Neuronal stem cell (in vitro differentiated cells): ENCODE measurements around the gene ZBTB46.

Source experiments
- DNase-seq: peaks from one replicate; pipeline ENCODE4 v3.0.0-alpha.2; 2013; ENCODE audit warnings: low spot score
- H2AFZ ChIP-seq: one replicate; pipeline ENCODE4 v1.6.1; 2013; ENCODE audit warnings: mild to moderate bottlenecking, low read length, inconsistent platforms
- H2AK5ac ChIP-seq: 2 replicates; pipeline ENCODE4 v1.6.1; 2013; ENCODE audit warnings: low read depth, mild to moderate bottlenecking, inconsistent platforms, low read length, moderate library complexity, mixed read lengths
- H2BK120ac ChIP-seq: 2 replicates; pipeline ENCODE4 v1.6.1; 2013; ENCODE audit warnings: low read depth, mild to moderate bottlenecking, inconsistent platforms, low read length, moderate library complexity, mixed read lengths
- H2BK12ac ChIP-seq: one replicate; pipeline ENCODE4 v1.6.1; 2013; ENCODE audit warnings: low read length, inconsistent platforms
- H2BK15ac ChIP-seq: 2 replicates; pipeline ENCODE4 v1.6.1; 2013; ENCODE audit warnings: mild to moderate bottlenecking, low read length, inconsistent platforms, mixed read lengths
- H2BK5ac ChIP-seq: one replicate; pipeline ENCODE4 v1.6.1; 2013; ENCODE audit warnings: inconsistent platforms, mild to moderate bottlenecking, low read length, moderate library complexity
- H3K14ac ChIP-seq: one replicate; pipeline ENCODE4 v1.6.1; 2013; ENCODE audit warnings: low read length, inconsistent platforms
- H3K18ac ChIP-seq: 2 replicates; pipeline ENCODE4 v1.6.1; 2013; ENCODE audit warnings: low read length, inconsistent platforms
- H3K23ac ChIP-seq: 2 replicates; pipeline ENCODE4 v1.6.1; 2013; ENCODE audit warnings: low read depth, mild to moderate bottlenecking, mixed read lengths, low read length, inconsistent platforms; ENCODE audit not compliant: poor library complexity
- H3K27ac ChIP-seq: replicated peaks from 3 replicates; pipeline ENCODE4 v1.5.1; 2013; ENCODE audit warnings: low read length, inconsistent platforms
- H3K27me3 ChIP-seq, 3 experiments: 2 replicates each; pipeline ENCODE4 v1.6.1; 2013; ENCODE audit warnings: low read length in 3 of 3, mild to moderate bottlenecking in 2 of 3, inconsistent platforms in 1 of 3, low read depth in 1 of 3, mixed read lengths in 1 of 3, moderate library complexity in 1 of 3; ENCODE audit not compliant: control insufficient read depth in 3 of 3, insufficient read depth in 3 of 3
- H3K36me3 ChIP-seq, 2 donors: replicated peaks in 1 of 2; 2 replicates each; pipeline ENCODE4 v1.6.1; 2013; ENCODE audit warnings: low read length in 2 of 2; ENCODE audit not compliant: control insufficient read depth in 2 of 2, insufficient read depth in 2 of 2
- H3K4ac ChIP-seq: 2 replicates; pipeline ENCODE4 v1.6.1; 2013; ENCODE audit warnings: inconsistent platforms, mild to moderate bottlenecking, low read length, moderate library complexity
- H3K4me1 ChIP-seq, 2 donors: 1 replicate in 1 of 2; 2 replicates in 1 of 2; pipeline ENCODE4 v1.6.1; 2013; ENCODE audit warnings: low read length in 2 of 2, low read depth in 1 of 2; ENCODE audit not compliant: control insufficient read depth in 2 of 2, insufficient read depth in 1 of 2
- H3K4me2 ChIP-seq: one replicate; pipeline ENCODE4 v1.6.1; 2013; ENCODE audit warnings: mild to moderate bottlenecking, low read length, inconsistent platforms; ENCODE audit not compliant: insufficient read depth, poor library complexity, severe bottlenecking
- H3K4me3 ChIP-seq, 2 donors: 2 replicates each; pipeline ENCODE4 v1.5.1; 2013; ENCODE audit warnings: low read length in 2 of 2, mild to moderate bottlenecking in 2 of 2, inconsistent platforms in 1 of 2, moderate library complexity in 1 of 2
- H3K79me1 ChIP-seq: one replicate; pipeline ENCODE4 v1.6.1; 2013; ENCODE audit warnings: low read depth, mild to moderate bottlenecking, inconsistent platforms, low read length, moderate library complexity
- H3K9ac ChIP-seq: one replicate; pipeline ENCODE4 v1.6.1; 2013; ENCODE audit warnings: mild to moderate bottlenecking, low read depth, low read length, inconsistent platforms; ENCODE audit not compliant: poor library complexity
- H3K9me3 ChIP-seq, 2 donors: replicated peaks in 1 of 2; 2 replicates each; pipeline versions ENCODE3 to v1.6.1; 2013; ENCODE audit warnings: low read length in 2 of 2, mild to moderate bottlenecking in 2 of 2, inconsistent platforms in 1 of 2, low read depth in 1 of 2, mixed read lengths in 1 of 2, moderate library complexity in 1 of 2; ENCODE audit not compliant: control insufficient read depth in 2 of 2, insufficient read depth in 1 of 2
- H4K8ac ChIP-seq: one replicate; pipeline ENCODE4 v1.6.1; 2013; ENCODE audit warnings: low read depth, mild to moderate bottlenecking, inconsistent platforms, low read length, moderate library complexity
- H4K91ac ChIP-seq: one replicate; pipeline ENCODE4 v1.6.1; 2013; ENCODE audit warnings: low read length, low read depth, mild to moderate bottlenecking, inconsistent platforms; ENCODE audit not compliant: poor library complexity
- WGBS, 2 donors: extraction: QIAGEN DNeasy Blood & Tissue Kit; methylation state at CpG; one replicate each; pipeline ENCODE4 v1.1.7; 2013; ENCODE audit warnings: missing lambda C conversion rate in 2 of 2, mixed read lengths in 1 of 2; ENCODE audit not compliant: insufficient read length in 2 of 2, insufficient replicate concordance in 1 of 2; ENCODE audit errors: extremely low coverage in 2 of 2; 5-methylcytosine and 5-hydroxymethylcytosine counted together

The ZBTB46 gene

GRCh38 chr20:63697868-63698545 lies 133.1 kb downstream of the ZBTB46 start:
- Histone ChIP-seq H3K4me3 (no peak overlapping the region), H2BK5ac (no peak overlapping the region), H2BK15ac (no peak overlapping the region), H3K9me3 (peaks cover 0 to 2% of the 10 kb centered on the region in 2 donors), H2AFZ (no peak overlapping the region), H3K4me2 (no peak overlapping the region), H3K4me1 (peaks cover 7 to 14% of the 10 kb centered on the region in 2 donors), H4K8ac (no peak overlapping the region), H3K14ac (peak overlapping the region; percentile 21), H3K27ac (no peak overlapping the region), H3K27me3 (no peaks in the 10 kb centered on the region), H3K9ac (peak overlapping the region; percentile 50), H2BK120ac (no peak overlapping the region), H2BK12ac (peak overlapping the region; percentile 58), H3K23ac (peak overlapping the region; percentile 85), H3K18ac (no peak overlapping the region), H3K36me3 (peaks cover 0 to 44% of the 10 kb centered on the region in 2 donors), H3K4ac (no peak overlapping the region), H2AK5ac (no peak overlapping the region), H3K79me1 (peaks cover 6% of the 10 kb centered on the region), H4K91ac (no peak overlapping the region)
- no CpG with 5 or more reads among the region's 40 CpGs for WGBS, 2 donors
- DNase-seq = no peak

- H3K36me3 ChIP-seq = peaks cover 0 to 44% of the 10 kb centered on the region in 2 donors
Measured at GRCh38 chr20:63697357-63697867, 133.7 kb downstream of the ZBTB46 start.

GRCh38 chr20:63696628-63697356 lies 134.3 kb downstream of the ZBTB46 start, which contains the start of gene TNFRSF6B:
Gene TNFRSF6B, plus strand, starts transcription at chr20:63696652. Its CDS starts 116 bp downstream, at chr20:63696768.
- Histone ChIP-seq H3K4me3 (peak within 1 kb of the TSS in 1 of 2 donors; percentile 60), H2BK12ac (peak within 1 kb of the TSS; percentile 84), H2BK15ac (peak within 1 kb of the TSS; percentile 67), H3K14ac (peak within 1 kb of the TSS; percentile 98), H3K79me1 (peaks cover 6% of the 10 kb centered on the region), H4K8ac (peak within 1 kb of the TSS; percentile 48), H2AK5ac (peak within 1 kb of the TSS; percentile 96), H3K27ac (no peak within 1 kb of the TSS), H3K4ac (peak within 1 kb of the TSS; percentile 98), H4K91ac (peak within 1 kb of the TSS; percentile 53), H2AFZ (no peak within 1 kb of the TSS), H3K9ac (peak within 1 kb of the TSS; percentile 91), H3K18ac (peak within 1 kb of the TSS; percentile 94), H3K23ac (peak within 1 kb of the TSS; percentile 100), H2BK120ac (no peak within 1 kb of the TSS), H3K4me2 (peak within 1 kb of the TSS; percentile 52), H3K27me3 (no peaks in the 10 kb centered on the region), H3K4me1 (peaks cover 7 to 14% of the 10 kb centered on the region in 2 donors), H2BK5ac (no peak within 1 kb of the TSS), H3K36me3 (peaks cover 0 to 42% of the 10 kb centered on the region in 2 donors), H3K9me3 (peaks cover 0 to 2% of the 10 kb centered on the region in 2 donors)
- WGBS, 2 donors = no CpG with 5 or more reads among the region's 52 CpGs
- DNase-seq = no peak

More at GRCh38 chr20:63697357-63697867, 133.7 kb downstream of the ZBTB46 start:
- no peak for DNase-seq
- Histone ChIP-seq H3K23ac (peak overlapping the region; percentile 100), H3K4ac (no peak overlapping the region), H3K79me1 (peaks cover 6% of the 10 kb centered on the region), H3K14ac (peak overlapping the region; percentile 67), H4K8ac (peak overlapping the region; percentile 48), H2BK12ac (peak overlapping the region; percentile 58), H3K9ac (peak overlapping the region; percentile 50), H2AFZ (no peak overlapping the region), H3K4me1 (peaks cover 7 to 14% of the 10 kb centered on the region in 2 donors), H3K27ac (no peak overlapping the region), H3K4me2 (no peak overlapping the region), H2BK5ac (no peak overlapping the region), H2BK120ac (no peak overlapping the region), H3K27me3 (no peaks in the 10 kb centered on the region), H4K91ac (no peak overlapping the region), H3K9me3 (peaks cover 0 to 2% of the 10 kb centered on the region in 2 donors), H2AK5ac (peak overlapping the region; percentile 96), H2BK15ac (no peak overlapping the region), H3K4me3 (peak overlapping the region in 1 of 2 donors; percentile 31), H3K18ac (peak overlapping the region; percentile 94)
- no CpG with 5 or more reads among the region's 7 CpGs for WGBS, 2 donors

GRCh38 chr20:63696306-63696627 lies 134.8 kb downstream of the ZBTB46 start:
- Histone ChIP-seq H2BK12ac (no peak overlapping the region), H3K27ac (no peak overlapping the region), H3K4me2 (no peak overlapping the region), H3K9ac (peak overlapping the region; percentile 91), H2BK120ac (no peak overlapping the region), H3K79me1 (peaks cover 6% of the 10 kb centered on the region), H2AFZ (no peak overlapping the region), H3K4me1 (peaks cover 7 to 14% of the 10 kb centered on the region in 2 donors), H3K36me3 (peaks cover 0 to 47% of the 10 kb centered on the region in 2 donors), H3K18ac (peak overlapping the region; percentile 94), H3K9me3 (peaks cover 0 to 2% of the 10 kb centered on the region in 2 donors), H4K8ac (no peak overlapping the region), H3K14ac (no peak overlapping the region), H3K27me3 (no peaks in the 10 kb centered on the region), H3K4ac (no peak overlapping the region), H3K4me3 (no peak overlapping the region), H2BK5ac (no peak overlapping the region), H2BK15ac (no peak overlapping the region), H3K23ac (peak overlapping the region; percentile 100), H2AK5ac (peak overlapping the region; percentile 40), H4K91ac (peak overlapping the region; percentile 53)
- WGBS, 2 donors = no CpG with 5 or more reads among the region's 6 CpGs
- DNase-seq = no peak
